ENCODE measurements around the gene ATRIP.

DNA sequence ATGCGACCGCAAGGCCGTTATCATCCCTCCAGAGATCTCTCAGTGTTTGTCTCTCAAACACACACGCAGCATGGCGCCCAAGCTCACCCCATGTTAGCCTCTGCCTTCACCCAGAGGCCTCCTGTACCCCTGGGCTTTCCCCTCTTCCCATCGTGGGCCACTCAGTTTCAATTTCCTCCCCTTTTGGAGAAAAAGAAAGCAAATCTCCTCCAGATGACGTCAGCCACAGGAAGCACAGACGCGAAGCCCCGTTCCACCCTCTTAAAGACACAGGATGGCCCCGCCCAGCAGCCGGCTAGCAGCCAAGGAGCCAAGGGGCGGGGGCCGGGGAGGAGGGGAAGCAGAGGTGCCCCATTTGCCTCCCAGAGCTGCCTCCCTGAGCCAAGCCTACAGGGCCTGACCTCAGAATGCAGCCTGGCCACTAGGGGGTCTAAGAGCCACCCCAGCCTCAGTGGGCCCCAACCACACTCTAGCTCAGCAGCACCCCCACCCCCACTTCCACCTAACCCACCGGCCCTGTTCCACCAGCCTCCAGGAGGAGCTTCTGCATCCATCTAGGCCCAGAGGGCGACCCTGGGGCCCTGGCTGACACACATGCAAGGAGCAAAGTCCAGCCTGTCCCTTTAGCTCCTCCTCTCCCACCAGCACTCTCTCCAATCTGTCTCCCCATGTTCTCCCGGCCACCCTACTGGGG, 26.5 kb downstream of the ATRIP start:
- TF ChIP-seq, protein P1, sequence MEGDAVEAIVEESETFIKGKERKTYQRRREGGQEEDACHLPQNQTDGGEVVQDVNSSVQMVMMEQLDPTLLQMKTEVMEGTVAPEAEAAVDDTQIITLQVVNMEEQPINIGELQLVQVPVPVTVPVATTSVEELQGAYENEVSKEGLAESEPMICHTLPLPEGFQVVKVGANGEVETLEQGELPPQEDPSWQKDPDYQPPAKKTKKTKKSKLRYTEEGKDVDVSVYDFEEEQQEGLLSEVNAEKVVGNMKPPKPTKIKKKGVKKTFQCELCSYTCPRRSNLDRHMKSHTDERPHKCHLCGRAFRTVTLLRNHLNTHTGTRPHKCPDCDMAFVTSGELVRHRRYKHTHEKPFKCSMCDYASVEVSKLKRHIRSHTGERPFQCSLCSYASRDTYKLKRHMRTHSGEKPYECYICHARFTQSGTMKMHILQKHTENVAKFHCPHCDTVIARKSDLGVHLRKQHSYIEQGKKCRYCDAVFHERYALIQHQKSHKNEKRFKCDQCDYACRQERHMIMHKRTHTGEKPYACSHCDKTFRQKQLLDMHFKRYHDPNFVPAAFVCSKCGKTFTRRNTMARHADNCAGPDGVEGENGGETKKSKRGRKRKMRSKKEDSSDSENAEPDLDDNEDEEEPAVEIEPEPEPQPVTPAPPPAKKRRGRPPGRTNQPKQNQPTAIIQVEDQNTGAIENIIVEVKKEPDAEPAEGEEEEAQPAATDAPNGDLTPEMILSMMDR (IDR thresholded peaks at IDR 0.05) = peak in 4 of 5 experiments; percentile 37 to 72 (median 62)
- TF ChIP-seq POLR2A (IDR thresholded peaks at IDR 0.05) (peak; percentile 61 to 87), EP300 (IDR thresholded peaks at IDR 0.05) (peak; percentile 91 to 97)

Data from tibial nerve (tissue), 4 donors.